GM12801 (cell line): ENCODE results near the gene TEX54.

Source experiments
- TF ChIP-seq, protein P1 (sequence below): IDR thresholded peaks from one replicate; pipeline ENCODE4 v1.5.1; 2011; ENCODE audit warnings: control low read depth; ENCODE audit not compliant: insufficient read length; ENCODE audit errors: extremely low read depth

The TEX54 gene

GRCh38 chr11:62876712-62877111 lies 44.1 kb upstream of the TEX54 start:
- TF ChIP-seq, protein P1, sequence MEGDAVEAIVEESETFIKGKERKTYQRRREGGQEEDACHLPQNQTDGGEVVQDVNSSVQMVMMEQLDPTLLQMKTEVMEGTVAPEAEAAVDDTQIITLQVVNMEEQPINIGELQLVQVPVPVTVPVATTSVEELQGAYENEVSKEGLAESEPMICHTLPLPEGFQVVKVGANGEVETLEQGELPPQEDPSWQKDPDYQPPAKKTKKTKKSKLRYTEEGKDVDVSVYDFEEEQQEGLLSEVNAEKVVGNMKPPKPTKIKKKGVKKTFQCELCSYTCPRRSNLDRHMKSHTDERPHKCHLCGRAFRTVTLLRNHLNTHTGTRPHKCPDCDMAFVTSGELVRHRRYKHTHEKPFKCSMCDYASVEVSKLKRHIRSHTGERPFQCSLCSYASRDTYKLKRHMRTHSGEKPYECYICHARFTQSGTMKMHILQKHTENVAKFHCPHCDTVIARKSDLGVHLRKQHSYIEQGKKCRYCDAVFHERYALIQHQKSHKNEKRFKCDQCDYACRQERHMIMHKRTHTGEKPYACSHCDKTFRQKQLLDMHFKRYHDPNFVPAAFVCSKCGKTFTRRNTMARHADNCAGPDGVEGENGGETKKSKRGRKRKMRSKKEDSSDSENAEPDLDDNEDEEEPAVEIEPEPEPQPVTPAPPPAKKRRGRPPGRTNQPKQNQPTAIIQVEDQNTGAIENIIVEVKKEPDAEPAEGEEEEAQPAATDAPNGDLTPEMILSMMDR: no peak

DNA sequence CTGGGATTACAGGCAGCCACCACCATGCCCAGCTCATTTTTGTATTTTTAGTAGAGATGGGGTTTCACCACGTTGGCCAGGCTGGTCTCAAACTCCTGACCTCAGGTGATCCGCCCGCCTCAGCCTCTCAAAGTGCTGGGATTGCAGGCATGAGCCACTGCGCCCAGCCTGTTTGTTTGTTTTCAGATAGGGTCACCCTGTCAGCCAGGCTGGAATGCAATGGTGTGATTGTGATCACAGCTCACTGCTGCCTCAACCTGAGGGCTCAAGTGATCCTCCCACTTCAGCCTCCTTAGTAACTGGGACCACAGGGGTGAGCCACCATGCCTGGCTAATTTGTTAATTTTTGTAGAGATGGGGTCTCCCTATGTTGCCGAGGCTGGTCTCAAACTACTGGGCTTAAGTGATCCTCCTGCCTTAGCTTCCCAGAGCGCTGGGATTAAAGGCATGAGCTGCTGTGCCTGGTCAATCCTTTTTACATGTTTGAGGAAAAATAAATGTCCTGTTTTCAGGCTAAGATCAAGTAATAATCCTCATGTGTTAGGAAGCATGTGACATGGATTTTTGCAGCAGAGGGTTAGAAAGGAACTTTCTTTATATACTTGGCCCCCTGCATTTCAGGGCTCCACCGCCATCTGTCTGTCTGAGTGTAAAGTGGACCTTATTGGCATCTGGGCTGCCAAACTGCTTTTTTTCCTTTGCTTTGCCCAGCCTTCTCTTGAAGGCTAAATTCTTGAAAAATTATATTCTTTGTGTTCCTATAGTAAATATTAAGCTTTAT lies 43.2 kb upstream of the TEX54 start:
- TF ChIP-seq, protein P1: no peak

DNA sequence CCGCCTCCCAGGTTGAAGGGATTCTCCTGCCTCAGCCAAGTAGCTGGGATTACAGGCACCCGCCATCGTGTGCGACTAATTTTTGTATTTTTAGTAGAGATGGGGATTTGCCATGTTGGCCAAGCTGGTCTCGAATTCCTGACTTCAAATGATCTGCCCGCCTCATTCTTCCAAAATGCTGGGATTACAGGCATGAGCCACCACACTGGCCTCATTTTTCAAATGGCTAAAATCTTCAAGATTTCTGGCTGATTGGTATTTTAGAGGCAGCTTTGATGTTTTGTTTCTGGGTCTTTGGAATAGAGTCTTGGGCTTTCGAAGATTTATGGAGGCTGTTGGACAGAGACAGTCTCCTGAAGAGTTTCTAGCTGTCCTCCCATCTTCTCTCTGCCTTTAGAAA lies 42.2 kb upstream of the TEX54 start:
- TF ChIP-seq, protein P1: no peak

- TF ChIP-seq, protein P1: no peak
Measured at GRCh38 chr11:62865635-62866034, 33.0 kb upstream of the TEX54 start.

GRCh38 chr11:62863687-62864335 lies 31.2 kb upstream of the TEX54 start:
- TF ChIP-seq, protein P1: no peak

GRCh38 chr11:62860835-62861563 lies 28.4 kb upstream of the TEX54 start:
- TF ChIP-seq, protein P1: no peak

DNA sequence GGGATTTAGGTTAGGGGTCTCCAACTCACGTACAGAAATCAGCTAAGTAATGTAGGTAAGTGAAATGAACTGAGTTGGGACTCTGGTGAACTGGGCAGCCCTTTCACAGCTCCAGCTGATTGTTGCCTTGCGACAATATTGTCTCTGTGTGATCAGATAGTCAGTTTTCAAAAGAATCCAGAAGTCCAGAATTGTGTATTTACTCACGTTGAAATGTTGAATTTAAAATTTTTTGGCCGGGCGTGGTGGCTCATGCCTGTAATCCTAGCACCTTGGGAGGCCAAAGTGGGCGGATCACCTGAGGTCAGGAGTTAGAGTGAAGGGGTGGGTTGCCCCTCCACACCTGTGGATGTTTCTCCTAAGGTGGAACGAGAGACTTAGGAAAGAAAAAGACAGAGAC lies 25.6 kb upstream of the TEX54 start:
- TF ChIP-seq, protein P1: no peak
